Esophagus squamous epithelium (tissue), 5 donors: ENCODE data around the gene IL19. TPM values are rescaled to one million over a fixed set of nuclear protein-coding genes. Genes with fewer than 3 reads are reported as not detected.
A peak's percentile ranks its signal among the peaks of the same experiment; 100 is the strongest.

Experiments
- DNase-seq: peaks from one replicate; lab custom pipeline; 2025; lab: John Stamatoyannopoulos, UW
- H3K27ac ChIP-seq, 4 donors: fragments of 200-600 bp; sonication (generic); one replicate each; pipeline ENCODE4 v1.5.1; 2016 to 2019; ENCODE audit warnings: mild to moderate bottlenecking in 1 of 4
- H3K27me3 ChIP-seq, 4 donors: fragments of 200-600 bp; sonication (generic); 1 replicate in 3 of 4; 2 replicates in 1 of 4; pipeline versions ENCODE4 v1.5.1 to v1.6.0; 2017 to 2021; ENCODE audit warnings: antibody characterized with exemption in 1 of 4
- H3K36me3 ChIP-seq, 3 donors: fragments of 200-600 bp; sonication (generic); one replicate each; pipeline ENCODE4 v1.5.1; 2016 to 2019
- H3K4me1 ChIP-seq, 3 donors: fragments of 200-600 bp; sonication (generic); one replicate each; pipeline ENCODE4 v1.5.1; 2017 to 2019
- H3K4me3 ChIP-seq, 4 donors: fragments of 200-600 bp; sonication (generic); 1 replicate in 3 of 4; 2 replicates in 1 of 4; pipeline ENCODE4 v1.5.1; 2016 to 2019; ENCODE audit warnings: mild to moderate bottlenecking in 2 of 4, moderate library complexity in 1 of 4
- H3K9me3 ChIP-seq, 3 donors: fragments of 200-600 bp; sonication (generic); one replicate each; pipeline ENCODE4 v1.5.1; 2016 to 2019
- POLR2A ChIP-seq, 4 donors: fragments of 450-650 bp; IDR thresholded peaks; one replicate each; pipeline ENCODE4 v1.6.1; 2017; ENCODE audit warnings: antibody characterized with exemption in 4 of 4, mild to moderate bottlenecking in 4 of 4, moderate library complexity in 3 of 4
- WGBS, 2 donors: methylation state at CpG; one replicate each; pipeline ENCODE4 v1.1.5; 2018; 5-methylcytosine and 5-hydroxymethylcytosine counted together
- intact Hi-C: fragments of 100-400 bp; cut with DNase I; formaldehyde crosslinking; loops from one replicate; pipeline ENCODE4 v1.15.0; 2022
- total RNA-seq, 4 donors: library from RNA; depleted of rRNA; stranded (reverse); fragments of >200 nt; gene quantifications; one replicate each; pipeline ENCODE4 v1.1.0, GENCODE V29; 2016
- TF ChIP-seq, protein P1 (sequence below), 6 experiments: fragments of 450-650 bp in 4 of 6; fragments of 200-600 bp in 2 of 6; sonication (generic) in 2 of 6; IDR thresholded peaks; one replicate each; pipeline ENCODE4 v1.5.1; 2016 to 2019; ENCODE audit warnings: antibody characterized with exemption in 6 of 6, mild to moderate bottlenecking in 4 of 6, moderate library complexity in 4 of 6
- donor health status: DM: yes; HTN: yes; CAD: no.

IL19 gene
- total RNA-seq, 4 donors from 2014 or later, result 0.23 to 16.8 (median 16.3) TPM; not detected in 1

- peak within 1 kb of the TSS in 1 of 4 donors; percentile 22 for H3K27ac ChIP-seq
- no peaks in the 10 kb centered on the region for H3K9me3 ChIP-seq
- no peaks in the 10 kb centered on the region for H3K36me3 ChIP-seq
- TF ChIP-seq POLR2A (IDR thresholded peaks at IDR 0.05), result no peak
- TF ChIP-seq, protein P1, sequence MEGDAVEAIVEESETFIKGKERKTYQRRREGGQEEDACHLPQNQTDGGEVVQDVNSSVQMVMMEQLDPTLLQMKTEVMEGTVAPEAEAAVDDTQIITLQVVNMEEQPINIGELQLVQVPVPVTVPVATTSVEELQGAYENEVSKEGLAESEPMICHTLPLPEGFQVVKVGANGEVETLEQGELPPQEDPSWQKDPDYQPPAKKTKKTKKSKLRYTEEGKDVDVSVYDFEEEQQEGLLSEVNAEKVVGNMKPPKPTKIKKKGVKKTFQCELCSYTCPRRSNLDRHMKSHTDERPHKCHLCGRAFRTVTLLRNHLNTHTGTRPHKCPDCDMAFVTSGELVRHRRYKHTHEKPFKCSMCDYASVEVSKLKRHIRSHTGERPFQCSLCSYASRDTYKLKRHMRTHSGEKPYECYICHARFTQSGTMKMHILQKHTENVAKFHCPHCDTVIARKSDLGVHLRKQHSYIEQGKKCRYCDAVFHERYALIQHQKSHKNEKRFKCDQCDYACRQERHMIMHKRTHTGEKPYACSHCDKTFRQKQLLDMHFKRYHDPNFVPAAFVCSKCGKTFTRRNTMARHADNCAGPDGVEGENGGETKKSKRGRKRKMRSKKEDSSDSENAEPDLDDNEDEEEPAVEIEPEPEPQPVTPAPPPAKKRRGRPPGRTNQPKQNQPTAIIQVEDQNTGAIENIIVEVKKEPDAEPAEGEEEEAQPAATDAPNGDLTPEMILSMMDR (IDR thresholded peaks at IDR 0.05), result peak; percentile 66 to 95 (median 86)
- peaks cover 0 to 11% (median 6%) of the 10 kb centered on the region in 3 donors for H3K4me1 ChIP-seq
- no peak within 1 kb of the TSS for H3K4me3 ChIP-seq
- intact Hi-C loops, result no loop called here
- WGBS, 2 donors, result 28 to 37% methylated on average over 14 to 19 of the region's 19 CpGs
- H3K27me3 ChIP-seq, result peaks cover 0 to 23% (median 0%) of the 10 kb centered on the region in 4 donors
- peak; percentile 27 for DNase-seq
Observed at GRCh38 chr1:206864939-206865671, 94.5 kb downstream of the IL19 start, which contains the start of gene IL20. Gene IL20 (plus strand): TSS chr1:206865623. CDS start chr1:206865853, 230 bp downstream.

- no peak for DNase-seq
- Histone ChIP-seq H3K27ac (no peak overlapping the region), H3K36me3 (no peaks in the 10 kb centered on the region), H3K4me1 (peaks cover 0 to 11% (median 6%) of the 10 kb centered on the region in 3 donors), H3K4me3 (no peak overlapping the region), H3K9me3 (no peaks in the 10 kb centered on the region), H3K27me3 (peaks cover 0 to 16% (median 0%) of the 10 kb centered on the region in 4 donors)
- TF ChIP-seq, protein P1 (IDR thresholded peaks at IDR 0.05), result no peak
- no peak for TF ChIP-seq POLR2A (IDR thresholded peaks at IDR 0.05)
- intact Hi-C loops, result no loop called here
- WGBS, 2 donors, result 37 to 44% methylated on average over 2 of the region's 2 CpGs
Observed at GRCh38 chr1:206866062-206866461, 95.5 kb downstream of the IL19 start.

DNA sequence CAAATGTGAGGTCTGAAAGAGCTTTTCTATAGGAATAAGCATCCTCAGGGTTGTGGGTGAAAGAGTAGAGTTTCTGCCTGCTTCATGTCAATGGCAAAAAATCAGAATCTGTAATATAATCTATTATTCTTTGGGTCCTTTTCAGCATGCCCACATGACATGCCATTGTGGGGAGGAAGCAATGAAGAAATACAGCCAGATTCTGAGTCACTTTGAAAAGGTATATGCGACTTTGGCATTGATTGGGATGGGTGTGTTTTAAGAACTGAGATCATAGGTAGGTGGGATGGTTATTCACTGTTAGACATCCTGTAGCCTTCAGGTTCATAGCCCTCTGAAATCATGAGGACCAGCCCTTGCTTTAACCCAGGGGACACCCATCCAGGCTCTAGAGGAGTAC is 96.7 kb downstream of the IL19 start:
- TF ChIP-seq, protein P1 (IDR thresholded peaks at IDR 0.05), result no peak
- TF ChIP-seq POLR2A (IDR thresholded peaks at IDR 0.05), result no peak
- H3K9me3 ChIP-seq, result no peaks in the 10 kb centered on the region
- H3K4me3 ChIP-seq, result no peak overlapping the region
- intact Hi-C loops, result no loop called here
- H3K4me1 ChIP-seq, result peaks cover 0 to 11% (median 6%) of the 10 kb centered on the region in 3 donors
- H3K27me3 ChIP-seq, result peaks cover 0 to 6% (median 0%) of the 10 kb centered on the region in 4 donors
- no peak for DNase-seq
- 33 to 44% methylated on average over 1 of the region's 1 CpG for WGBS, 2 donors
- no peak overlapping the region for H3K27ac ChIP-seq
- H3K36me3 ChIP-seq, result no peaks in the 10 kb centered on the region

DNA sequence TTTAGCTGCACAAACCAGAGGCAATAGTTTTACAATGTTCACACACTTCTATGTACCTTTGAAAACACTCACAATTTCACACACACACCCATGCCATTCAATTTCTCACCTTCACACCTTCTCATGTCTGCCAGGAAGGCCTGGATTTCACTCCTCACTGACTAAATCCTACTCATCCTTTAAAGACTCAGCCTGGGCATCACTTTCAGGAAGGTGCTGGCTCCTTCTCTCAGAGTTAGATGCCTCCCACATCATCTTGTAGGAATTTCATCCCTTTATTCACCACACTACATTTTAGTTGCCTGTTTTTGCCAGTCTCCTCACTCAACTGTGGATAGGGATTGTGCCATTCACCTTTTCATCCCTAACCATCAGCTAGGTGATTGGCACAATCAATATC is 97.1 kb downstream of the IL19 start:
- intact Hi-C loops, result no loop called here
- Histone ChIP-seq H3K9me3 (no peaks in the 10 kb centered on the region), H3K4me3 (no peak overlapping the region), H3K4me1 (peaks cover 0 to 11% (median 6%) of the 10 kb centered on the region in 3 donors), H3K27ac (no peak overlapping the region), H3K36me3 (no peaks in the 10 kb centered on the region), H3K27me3 (peaks cover 0 to 6% (median 0%) of the 10 kb centered on the region in 4 donors)
- TF ChIP-seq, protein P1 (IDR thresholded peaks at IDR 0.05), result no peak
- TF ChIP-seq POLR2A (IDR thresholded peaks at IDR 0.05), result no peak
- DNase-seq, result no peak

DNA sequence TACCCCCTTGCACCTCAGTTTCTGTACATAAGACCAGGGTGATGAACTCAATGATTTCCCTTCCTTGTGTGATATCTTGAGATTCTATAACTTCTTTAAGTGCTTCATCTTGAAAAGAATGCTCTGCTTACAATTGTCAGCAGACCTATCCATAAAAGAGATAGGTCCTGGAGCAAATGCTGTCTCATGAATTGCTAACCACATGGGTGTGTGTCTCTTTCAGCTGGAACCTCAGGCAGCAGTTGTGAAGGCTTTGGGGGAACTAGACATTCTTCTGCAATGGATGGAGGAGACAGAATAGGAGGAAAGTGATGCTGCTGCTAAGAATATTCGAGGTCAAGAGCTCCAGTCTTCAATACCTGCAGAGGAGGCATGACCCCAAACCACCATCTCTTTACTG is 97.7 kb downstream of the IL19 start:
- TF ChIP-seq POLR2A (IDR thresholded peaks at IDR 0.05), result no peak
- TF ChIP-seq, protein P1 (IDR thresholded peaks at IDR 0.05), result no peak
- H3K9me3 ChIP-seq, result no peaks in the 10 kb centered on the region
- intact Hi-C loops, result no loop called here
- H3K36me3 ChIP-seq, result no peaks in the 10 kb centered on the region
- H3K4me3 ChIP-seq, result no peak overlapping the region
- peaks cover 0 to 1% (median 0%) of the 10 kb centered on the region in 4 donors for H3K27me3 ChIP-seq
- H3K27ac ChIP-seq, result no peak overlapping the region
- H3K4me1 ChIP-seq, result peaks cover 3 to 16% (median 6%) of the 10 kb centered on the region in 3 donors
- no peak for DNase-seq
- WGBS, 2 donors, result 57 to 65% methylated on average over 1 of the region's 1 CpG
